COR-L47 (cell line): ENCODE measurements around the gene SPAG7.
A peak's percentile ranks its signal among the peaks of the same experiment; 100 is the strongest.

Experiments
- DNase-seq: peaks from one replicate; lab custom pipeline; 2025; lab: John Stamatoyannopoulos, UW

The SPAG7 gene

DNA sequence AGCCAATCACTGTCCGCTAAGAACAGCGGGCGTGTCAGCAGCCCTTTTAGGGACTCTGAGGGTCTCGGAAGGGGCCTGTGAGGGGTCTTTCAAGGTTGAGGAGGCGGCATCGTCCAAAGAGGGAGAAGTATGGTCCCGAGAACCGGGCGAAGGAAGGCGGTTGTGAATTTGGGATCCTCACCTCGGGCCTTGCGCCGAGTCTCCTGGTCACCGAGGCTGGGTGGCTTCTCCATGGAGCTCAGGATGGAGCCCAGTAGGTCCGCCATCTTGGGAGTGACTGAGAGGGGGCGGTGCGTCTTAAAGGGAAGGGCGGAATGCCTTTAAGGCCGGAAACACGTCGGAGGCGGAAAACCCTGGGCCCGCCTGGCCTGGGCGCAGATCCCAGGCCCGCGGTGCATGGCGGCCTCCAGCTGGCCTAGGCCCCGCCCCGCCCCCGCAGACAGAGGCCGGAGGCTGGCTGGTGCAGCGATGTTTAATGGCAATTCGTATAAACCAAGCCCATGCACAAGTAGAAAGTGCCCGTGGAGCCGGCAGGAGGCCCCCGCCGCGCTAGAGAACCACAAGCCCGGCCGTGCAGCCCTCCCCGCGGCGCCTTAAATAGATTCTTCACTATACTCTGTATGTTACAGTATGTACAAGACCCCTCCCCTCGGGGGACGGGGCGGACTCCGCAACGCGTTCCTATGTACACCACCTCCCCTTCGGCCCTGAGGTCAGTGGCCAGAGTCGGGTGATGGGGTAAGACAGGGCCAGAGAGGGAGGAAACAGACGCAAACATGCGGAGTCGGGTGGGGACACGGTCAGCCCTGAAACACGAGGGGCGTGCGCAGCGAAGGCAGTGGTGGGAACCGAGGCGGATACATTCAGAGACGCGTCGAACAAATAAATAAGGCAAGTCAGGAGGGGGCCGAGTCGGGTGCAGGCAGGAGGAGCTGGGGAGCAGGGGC lies at the start of gene SPAG7:
SPAG7 (minus strand) TSS at position 279 of the 947 bp plus-strand sequence; CDS start at position 266, 13 bp downstream.
- DNase-seq: peak; percentile 80

DNA sequence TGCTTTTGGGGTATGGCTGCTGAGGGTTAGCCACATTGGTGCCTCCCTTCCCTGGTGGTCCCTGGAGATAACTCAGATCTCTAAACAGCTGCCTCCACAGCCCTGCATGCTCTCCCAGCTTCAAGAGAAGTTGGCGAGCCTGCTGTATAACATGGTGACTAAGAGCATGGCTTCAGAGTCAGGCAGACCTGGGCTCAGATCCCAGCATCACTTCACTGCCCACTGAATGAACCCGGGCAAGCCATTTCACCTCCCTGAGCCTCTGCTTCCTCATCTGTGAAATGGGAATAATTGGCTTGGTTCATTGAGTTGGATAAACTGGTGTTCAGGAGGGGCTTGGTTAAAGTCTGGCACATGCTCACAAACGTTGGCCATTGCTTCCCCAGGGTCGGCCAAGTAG lies 46.7 kb upstream of the SPAG7 start:
- no peak for DNase-seq

- no peak for DNase-seq
Measured at GRCh38 chr17:5011928-5012327, 44.3 kb upstream of the SPAG7 start.

DNA sequence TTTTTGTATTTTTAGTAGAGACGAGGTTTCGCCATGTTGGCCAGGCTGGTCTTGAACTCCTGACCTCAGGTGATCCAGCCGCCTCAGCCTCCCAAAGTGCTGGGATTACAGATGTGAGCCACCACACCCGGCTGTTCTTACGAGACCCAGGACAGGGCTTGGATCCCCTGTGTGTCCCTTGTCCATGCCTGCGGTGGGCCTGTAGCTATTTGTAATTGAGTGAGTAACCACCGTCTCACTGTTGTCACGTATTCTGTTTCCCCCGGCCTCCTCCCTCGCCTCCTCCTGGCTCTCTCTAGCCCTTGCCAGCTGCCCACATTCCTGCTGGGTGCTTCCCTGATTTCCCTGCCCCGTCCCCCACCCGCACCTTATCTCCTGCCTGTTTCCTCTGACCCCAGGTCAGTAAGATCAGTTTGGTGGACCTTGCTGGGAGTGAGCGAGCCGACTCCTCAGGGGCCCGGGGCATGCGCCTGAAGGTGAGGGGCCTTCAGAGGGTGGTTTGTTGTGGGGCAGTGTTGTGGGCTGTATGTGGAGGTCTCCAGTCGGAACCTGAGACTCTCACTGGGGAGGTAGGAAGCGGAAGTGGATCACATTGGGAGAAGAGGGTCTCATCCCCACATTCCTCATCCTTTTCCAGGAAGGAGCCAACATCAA lies 35.7 kb upstream of the SPAG7 start:
- no peak for DNase-seq

DNA sequence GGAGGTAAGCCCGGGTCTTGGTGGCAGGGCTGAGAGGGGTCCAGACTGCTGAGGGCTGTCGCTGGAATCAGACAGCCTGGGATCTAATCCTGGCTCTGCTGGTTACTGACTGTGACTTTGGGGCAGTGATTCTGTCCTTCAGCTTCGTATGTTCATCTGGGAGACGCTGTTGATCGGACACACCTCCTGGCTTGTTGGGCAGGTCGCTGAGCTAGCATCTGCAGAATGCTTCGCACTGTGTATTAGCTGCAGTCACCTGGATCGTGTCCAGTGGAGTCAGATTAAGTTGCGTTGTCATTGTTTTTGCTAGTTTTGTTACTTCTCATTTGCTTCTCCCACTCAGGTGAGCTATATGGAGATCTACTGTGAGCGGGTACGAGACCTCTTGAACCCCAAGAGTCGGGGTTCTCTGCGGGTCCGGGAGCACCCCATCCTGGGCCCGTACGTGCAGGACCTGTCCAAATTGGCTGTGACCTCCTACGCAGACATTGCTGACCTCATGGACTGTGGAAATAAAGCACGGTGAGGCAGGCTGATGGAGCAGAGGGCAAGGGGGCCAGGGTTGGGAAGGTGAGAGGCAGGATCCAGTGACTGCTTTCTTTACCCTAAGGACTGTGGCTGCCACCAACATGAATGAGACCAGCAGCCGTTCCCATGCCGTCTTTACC lies 34.6 kb upstream of the SPAG7 start:
- no peak for DNase-seq

- DNase-seq: no peak
Measured at GRCh38 chr17:5000237-5000639, 32.6 kb upstream of the SPAG7 start.

GRCh38 chr17:4999430-5000093 lies 31.9 kb upstream of the SPAG7 start:
- DNase-seq: no peak

- no peak for DNase-seq
Measured at GRCh38 chr17:4998732-4999429, 31.3 kb upstream of the SPAG7 start.

DNA sequence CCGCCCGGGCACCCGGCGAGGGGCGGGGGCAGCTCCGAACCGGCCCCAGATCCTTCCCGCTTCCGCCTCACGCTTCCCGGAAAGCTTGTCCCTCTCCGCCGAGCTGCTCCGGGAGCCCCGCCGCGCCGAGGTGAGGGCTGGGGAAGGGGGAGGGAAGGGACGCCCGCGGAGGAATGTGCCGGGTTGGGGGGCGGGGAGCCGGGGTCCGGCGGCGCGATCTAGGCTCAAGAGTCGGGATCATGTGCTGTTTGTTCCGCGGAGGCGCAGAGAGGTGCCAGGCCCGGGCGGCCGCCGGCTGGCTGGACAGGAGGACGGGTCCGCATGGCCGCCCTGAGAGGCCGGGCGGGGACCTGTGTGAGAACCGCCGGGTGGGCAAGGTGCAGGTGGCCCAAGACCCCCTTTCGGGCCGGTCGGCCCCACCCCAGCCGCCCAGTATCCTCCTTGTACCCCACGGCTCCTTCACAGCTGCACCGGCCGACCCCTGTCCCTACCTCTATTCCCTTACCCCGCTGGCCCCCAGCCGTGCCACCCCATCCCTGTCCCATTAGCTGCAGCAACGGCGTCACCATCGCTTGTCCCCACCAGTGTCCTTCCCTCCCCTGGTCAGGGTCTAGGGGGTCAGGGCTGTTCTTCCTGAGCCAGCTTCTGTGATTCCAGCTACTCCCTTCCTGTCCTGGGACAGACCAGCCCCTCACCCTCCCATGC lies 30.6 kb upstream of the SPAG7 start:
- no peak for DNase-seq

DNA sequence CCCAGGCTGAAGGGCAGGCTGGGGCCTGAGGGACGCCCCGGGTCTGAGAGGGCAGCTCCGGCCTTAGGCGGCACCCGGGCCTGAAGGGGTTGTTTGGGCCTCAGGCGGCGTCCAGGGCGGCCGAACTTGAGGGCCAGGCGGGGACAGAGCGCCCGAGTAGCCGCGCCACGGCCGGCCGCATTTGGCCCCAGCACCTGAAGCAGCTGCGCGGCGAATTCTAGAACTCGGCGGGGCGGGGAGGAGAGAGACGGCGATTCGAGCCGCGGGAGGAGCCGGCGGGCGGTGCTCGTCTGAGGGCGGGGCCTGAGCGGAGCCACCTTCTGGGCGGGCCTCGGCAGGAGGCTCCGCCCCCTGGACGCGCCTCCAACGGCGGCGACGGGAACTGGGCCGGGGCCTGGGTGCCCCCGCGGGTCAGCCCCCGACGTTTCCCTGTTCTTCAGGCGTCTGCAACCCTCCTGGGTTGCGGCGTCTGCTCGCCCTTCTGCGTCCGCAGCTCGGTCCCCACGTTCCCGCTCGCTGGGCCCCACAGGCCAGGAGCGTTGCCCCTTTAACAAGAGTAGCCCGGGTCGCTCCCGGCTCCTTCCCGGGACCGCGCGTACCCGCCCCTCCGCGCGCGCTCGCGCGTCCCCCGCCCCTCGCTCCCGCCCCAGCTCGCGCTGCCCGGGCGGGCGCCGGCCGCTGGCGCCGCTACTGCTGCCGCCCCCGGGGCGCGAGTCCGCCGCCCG lies 29.8 kb upstream of the SPAG7 start, which contains the start of the genes INCA1 and KIF1C:
INCA1 (minus strand) TSS at position 221 of the 725 bp plus-strand sequence. CDS start 3,085 bp downstream, outside the sequence.
KIF1C (plus strand) TSS at position 649 of the 725 bp plus-strand sequence. CDS start 2,297 bp downstream, outside the sequence.
- peak; percentile 72 for DNase-seq

- no peak for DNase-seq
Measured at GRCh38 chr17:4994081-4994595, 26.5 kb upstream of the SPAG7 start.

DNA sequence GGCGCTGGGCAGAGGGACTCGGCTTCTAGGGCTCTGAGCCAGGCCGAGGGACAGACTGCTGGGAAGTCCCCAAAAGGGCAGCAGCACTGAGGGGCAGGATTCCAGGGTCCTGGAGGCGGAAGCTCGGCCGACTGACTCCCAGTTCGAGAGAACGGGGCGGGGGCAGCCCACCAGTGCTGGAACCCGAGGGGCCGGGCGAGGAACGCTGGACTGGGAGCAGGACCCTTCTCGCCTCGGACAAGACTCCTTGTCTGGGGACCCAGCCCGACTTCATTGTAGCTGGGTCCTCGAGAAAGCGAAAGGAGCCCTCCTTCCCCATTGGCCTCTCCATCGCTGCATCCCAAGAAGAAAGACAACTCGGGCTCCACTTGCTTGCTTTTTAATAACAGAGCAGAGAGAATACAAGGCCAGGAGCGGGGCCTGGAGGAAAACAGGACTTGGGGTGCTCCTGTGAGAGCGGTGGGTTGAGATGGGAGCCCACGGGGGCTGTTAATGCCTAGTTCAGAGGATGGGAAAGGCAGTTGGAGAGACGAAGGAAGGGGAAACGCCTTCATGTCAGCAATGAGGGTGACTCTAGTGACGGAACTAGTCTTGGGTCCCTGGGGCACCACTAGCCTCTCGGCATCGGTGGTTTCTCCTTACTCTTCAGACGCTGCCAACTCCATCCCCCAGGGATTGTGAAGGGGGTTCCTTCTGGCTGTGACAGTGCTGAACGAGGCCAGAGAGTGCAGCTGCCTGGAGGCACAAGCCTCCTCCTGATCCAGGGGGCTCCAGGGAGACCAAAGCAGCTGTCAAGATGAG lies 20.4 kb upstream of the SPAG7 start:
- no peak for DNase-seq

DNA sequence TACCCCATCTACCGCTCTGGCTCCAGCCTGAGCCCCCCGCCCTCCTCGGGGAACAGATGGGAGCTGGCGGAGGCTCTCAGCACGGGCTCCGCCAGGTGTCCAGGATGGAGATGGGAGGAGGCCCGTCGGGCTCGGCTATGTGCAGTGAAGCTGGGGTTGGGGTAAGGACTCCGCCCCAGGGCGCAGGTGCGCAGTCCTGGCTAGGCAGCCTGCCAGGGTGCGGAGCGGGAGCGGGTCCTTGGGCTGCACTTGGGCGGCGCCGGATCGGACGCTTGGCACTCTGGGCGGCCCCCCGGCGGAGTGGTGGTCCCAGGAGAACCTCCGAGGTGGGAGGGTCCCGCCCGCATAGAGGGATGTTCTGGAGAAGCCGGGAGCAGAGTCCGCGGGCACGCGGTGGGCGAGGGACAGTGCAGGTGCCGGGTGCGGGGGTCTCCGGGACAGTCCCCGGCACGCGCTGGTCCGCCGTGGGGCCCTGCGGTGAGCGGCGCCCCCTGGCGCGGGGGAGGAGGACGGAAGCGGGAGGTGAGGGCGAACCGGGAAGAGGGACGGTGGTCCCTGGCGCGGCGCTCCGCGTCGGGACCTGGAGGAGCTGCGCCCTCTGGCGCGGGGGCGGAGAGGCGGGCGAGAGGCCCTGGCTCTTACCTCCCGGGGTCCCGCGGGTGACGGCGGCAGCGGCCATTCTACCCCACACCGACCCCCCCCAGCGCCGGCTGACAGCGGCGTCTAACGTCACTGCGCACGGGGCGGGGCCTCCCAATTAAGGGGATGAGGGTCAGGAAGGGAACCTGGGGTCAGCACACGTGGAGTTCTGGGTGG lies 19.5 kb upstream of the SPAG7 start, which contains the start of gene CAMTA2:
CAMTA2 (minus strand) TSS at position 725 of the 816 bp plus-strand sequence. CDS start 1,453 bp downstream, outside the sequence.
- DNase-seq: peak; percentile 64

- no peak for DNase-seq
Measured at GRCh38 chr17:4986403-4986802, 18.8 kb upstream of the SPAG7 start.

- no peak for DNase-seq
Measured at GRCh38 chr17:4982305-4982704, 14.7 kb upstream of the SPAG7 start.

GRCh38 chr17:4980644-4981216 lies 13.1 kb upstream of the SPAG7 start:
- DNase-seq: no peak

GRCh38 chr17:4978726-4979125 lies 11.1 kb upstream of the SPAG7 start:
- DNase-seq: no peak
